ENCODE measurements around the gene RPL23.

Gene RPL23

DNA sequence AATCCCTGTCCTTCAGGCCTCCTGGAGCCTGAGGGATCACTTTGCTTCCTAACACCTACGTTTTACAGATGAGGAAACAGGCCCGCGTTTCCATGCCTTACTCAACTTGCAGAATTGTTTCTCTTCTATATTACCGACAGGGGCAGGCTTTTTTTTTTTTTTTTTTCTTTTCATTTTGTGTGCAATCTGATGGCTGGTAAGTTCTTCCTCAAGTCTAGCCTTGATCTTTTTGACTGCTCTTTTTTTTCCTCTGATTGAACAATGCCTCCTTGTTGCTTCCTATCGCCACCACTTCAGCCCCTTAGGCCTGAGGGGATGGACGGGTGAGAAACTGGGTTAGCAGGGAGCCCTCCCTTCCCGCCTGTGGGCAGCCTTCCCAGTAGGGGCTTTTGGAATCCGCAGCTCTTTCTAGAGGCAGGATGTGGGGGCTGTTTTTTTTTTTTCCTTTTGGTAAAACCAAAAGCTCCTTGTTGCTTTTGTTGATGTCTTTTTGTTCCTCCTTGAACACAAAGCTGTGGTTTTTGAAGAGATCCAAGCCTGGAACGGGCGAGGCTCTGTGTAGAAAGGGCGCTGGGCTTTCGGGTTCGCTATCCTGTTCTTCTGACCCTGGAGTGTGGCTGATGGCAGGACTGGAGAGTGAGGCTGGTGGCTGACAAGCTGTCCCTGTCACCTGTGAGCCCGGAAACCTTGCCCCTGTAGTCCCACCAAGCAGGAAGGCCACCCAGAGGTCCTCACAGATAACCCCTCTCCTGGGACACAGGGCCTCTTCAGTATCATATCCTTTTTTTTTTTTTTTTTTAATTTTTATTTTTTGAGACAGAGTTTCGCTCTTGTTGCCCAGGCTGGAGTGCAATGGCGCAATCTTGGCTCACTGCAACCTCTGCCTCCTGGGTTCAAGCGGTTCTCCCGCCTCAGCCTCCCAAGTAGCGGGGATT, 30.3 kb upstream of the RPL23 start:
- DNase-seq (ENCODE audit: low read depth in 2 of 2): no peak

DNA sequence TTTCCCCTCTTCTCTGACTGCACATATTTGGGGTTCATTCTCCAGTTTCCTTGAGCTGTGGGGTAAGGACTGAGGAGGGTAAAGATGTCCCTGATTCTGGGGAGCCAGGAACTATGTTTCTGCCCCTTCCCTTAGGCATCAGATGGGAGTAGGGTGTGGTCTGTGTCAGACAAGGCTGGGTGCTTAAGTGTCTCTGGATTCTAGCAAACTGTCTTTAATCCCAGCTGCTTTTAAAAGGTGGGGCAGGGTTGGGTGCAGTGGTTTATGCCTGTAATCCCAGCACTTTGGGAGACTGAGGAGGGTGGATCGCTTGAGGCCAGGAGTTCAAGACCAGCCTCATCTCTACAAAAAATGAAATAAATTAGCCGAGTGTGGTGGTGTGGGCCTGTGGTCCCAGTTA, 29.3 kb upstream of the RPL23 start:
- DNase-seq (ENCODE audit: low read depth in 2 of 2): no peak

DNA sequence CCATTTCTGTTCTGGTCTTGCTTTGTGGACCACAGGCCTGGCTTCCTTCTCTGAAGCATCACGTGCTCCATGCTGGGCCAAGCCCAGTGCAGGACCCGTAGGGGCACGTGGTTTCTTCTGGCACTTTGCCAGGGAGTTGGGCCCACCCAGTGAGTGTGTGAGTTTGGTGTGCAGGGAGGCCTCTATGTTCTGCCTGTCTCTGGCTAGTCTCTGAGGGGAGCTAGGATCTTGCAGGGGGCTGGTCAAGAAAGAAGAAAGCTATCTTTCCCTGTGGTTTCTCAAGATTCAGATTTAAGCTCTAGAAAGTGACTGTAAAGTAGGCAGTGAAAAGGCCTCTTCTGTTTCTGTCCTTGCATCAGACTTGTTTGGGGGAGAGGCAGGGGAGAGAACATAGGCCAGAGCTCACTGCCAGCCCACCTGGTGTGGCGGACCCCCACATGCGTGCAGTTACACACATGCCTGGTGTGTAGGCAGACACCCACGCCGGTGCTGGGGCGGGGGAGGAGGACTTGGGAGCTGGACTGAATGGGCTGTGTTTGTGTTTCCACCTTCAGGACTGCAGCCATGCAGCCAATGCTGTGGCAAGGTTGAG, 28.2 kb upstream of the RPL23 start:
- DNase-seq (ENCODE audit: low read depth in 2 of 2): no peak

DNA sequence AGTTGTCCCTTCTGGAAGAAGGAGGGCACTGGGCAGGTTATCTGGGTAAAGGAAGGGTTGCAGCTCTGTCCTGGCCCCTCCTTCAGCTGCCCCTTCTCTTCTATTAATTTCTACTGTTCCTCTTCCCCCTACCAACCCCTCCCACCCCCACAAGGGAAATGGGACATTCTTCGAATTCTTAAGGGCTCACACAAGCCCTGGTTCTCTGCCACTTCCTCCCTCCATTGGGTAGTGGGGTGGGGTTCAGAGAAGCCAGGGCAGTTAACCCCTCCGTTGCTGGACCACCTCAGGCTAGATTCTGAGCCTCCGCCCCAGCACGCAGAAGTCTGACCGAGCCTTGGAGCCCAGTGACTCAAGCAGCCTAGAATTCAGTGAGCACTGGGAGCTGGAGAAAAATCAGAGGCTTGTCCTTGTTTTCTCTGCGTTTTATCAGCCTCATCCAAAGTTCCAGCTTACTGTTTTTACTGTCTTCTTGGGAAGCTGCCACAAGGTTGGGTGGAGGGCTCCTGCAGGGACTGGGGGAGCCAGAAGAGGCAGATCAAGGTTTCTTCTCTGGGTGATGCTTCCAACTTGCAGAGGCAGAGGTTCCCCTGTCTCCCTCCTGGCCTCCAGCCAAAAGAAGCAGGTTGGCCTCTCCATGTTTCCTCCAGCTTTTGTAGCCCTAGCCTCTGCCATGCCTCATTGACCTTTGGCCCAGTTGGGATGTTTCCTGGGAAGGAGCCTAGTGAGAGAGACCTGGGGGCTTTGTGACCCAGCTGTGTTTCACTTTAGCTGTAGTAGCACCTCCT, 26.6 kb upstream of the RPL23 start:
- DNase-seq (ENCODE audit: low read depth in 2 of 2): no peak

DNA sequence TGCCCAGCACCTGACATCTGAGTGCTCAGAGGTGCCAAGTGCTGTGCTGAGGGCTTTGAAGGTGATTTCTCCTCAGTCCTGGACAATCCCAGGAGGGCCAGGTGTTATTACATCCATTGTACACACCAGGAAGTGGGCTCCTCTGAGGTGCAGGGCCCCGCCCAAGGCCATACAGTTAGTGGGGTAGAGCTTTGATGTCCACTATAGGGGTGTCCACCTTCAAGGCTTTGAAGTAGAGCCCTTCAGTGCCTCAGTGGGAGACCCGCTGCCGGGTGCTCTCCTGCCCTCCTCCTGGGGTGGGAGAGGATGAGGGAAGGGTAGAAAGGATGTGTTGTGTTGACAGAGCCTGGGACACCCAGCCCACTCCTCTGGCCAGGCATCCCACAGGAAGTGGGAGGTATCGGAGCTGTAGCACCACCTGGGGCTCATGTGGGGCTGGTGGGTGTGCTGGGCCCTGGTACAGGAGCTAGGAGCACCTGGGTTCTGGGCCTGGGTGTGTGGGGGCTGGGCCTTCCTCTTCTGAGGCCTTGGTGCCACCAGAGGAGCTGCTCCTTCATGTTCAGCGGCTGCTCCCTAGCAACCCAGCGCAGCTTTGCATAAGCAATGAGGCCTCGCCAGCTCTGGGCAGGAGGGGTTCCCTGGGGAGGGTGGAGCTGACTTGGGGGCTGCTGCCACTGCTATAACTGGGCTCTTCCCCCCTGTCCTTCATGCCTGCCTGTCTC, 23.8 kb upstream of the RPL23 start:
- no peak for DNase-seq (ENCODE audit: low read depth in 2 of 2)

DNA sequence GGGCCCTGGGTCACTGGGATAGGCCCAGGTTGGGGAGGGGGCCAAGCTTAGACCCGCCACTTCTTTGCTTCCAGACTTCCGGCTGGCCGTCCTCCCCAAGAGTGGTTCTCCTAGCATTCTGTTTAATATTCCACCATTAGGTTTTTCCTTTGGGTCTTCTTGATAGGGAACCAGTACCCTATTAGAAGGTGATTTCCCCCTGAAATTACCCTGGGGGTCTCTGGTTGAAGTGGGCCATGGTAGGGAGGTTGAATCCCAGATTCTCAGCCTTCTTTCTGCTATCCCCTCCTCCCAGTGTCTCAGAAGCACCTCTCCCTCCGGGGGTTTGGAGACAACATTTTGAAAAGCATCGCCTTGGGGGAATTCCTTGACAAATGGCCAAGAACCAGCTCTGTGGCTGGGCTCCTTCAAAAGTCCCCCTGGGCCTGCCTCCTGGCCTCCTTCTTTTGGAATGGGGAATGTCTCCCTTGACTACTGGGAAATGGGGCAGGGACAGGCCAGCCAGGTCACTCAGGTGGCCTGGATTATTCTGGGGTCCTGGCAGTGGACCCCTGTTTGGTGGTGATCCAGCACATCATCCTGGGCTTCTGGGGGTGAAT, 22.1 kb upstream of the RPL23 start:
- no peak for DNase-seq (ENCODE audit: low read depth in 2 of 2)

DNA sequence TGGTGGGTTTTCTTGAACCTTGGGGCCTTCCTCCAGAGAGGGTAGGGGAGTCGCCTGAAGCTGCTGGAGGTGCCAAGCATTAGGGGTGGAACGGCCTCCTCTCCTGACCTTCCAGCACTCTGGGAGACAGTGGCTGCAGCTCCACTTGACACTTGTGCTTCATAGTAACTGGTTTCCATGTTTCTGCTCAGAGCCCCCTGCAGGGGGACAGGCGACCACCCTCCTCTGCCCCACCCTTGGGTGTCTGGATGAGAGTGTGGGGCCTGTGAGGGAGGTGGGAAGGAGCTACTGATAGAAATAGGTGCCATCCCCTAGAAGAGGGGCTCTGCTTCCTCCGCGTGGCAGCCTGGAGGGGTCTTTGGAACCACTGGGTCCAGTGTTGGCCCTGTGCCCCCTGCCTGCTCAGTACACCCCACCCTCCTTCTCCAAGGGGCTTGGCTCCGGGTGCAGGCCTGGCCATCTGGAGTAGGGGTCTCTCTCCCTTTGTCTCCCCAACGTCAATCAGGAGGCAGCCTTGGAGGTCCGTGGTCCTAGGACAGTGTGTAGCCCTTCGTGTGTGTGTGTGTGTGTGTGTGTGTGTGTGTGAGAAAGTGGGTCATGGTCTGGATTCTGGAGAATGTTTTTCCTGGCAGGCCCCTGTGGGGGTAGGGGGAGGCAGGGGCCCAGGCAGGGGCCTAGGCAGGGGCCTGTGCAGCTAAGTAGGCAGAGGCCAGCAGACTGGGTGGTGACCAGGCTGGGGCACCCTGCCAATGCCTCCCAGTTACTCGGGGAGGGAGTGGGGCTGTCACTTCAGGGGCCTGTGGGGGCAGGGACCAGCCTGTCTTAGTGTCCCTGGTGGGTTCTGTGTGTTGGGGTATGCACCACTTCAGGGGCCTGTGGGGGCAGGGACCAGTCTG, 21.2 kb upstream of the RPL23 start:
- DNase-seq (ENCODE audit: low read depth in 2 of 2): no peak

DNA sequence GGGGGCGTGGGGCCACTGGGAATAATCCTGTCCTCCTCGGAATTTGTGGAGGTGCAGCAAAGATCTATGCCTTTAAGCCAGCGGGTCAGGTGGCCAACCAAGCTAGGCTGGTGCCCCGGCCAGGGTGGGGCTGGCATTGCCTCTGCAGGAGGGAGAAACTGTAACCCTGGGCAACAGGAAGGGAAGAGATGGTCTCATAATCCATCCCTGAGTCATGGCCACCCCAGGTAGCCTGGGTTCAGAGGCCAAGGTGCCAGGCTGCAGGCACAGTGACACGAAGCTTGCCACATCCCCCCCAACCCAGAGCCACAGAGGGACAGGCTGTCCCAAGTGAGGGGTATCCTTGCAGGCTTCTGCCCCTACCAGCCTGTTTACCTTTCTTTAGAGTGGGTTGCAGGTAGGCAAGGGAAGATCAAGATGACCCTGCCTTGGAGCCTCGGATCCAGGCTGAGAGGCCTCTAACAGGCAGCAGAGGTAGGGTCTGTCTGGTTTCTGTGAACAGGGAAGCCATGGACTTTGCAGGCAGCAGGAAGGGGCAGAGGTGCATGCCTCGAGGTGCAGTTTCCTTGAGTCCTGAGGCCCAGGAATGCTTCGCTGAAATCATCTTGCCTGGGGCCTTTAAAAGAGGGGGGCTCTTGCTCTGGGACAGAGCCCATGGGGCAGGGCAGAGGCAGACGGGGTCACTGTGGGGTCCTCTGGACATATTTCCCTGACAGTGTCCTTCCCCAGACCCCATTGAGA, 20.3 kb upstream of the RPL23 start:
- DNase-seq (ENCODE audit: low read depth in 2 of 2): no peak

DNA sequence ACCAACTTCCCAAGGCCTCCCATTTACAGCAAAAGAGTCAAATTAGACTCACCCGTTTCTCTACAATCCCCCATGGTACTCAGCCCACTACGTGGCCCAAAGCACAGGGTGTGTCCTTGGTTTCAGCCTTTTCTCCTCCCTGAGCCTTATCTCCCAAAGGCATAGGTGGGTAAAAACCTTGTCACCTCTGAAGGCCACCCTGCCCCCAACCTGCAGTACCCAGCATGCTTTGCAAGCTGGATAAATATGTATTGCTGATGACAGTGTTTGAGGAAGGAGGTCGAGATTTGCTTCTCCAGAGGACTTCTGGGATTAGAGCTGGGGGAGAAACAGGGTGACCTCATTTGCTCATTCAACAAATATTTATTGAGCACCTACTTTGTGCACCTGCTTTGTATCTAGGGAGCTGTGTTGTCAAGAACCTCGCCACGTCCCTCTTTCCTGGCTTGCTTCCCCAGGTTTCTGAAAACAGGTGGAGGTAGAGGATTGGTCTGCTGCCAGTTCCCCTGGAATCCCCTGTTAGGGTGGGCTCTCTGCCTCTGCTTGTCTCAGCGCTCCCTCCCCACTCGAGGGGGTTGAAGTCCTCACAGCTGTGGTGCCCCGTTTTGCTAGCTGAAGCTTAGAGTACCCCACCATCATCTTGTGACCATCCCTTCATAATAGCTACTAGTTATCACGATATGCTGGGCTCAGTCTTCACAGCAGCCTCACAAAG, 19.3 kb upstream of the RPL23 start:
- no peak for DNase-seq (ENCODE audit: low read depth in 2 of 2)

DNA sequence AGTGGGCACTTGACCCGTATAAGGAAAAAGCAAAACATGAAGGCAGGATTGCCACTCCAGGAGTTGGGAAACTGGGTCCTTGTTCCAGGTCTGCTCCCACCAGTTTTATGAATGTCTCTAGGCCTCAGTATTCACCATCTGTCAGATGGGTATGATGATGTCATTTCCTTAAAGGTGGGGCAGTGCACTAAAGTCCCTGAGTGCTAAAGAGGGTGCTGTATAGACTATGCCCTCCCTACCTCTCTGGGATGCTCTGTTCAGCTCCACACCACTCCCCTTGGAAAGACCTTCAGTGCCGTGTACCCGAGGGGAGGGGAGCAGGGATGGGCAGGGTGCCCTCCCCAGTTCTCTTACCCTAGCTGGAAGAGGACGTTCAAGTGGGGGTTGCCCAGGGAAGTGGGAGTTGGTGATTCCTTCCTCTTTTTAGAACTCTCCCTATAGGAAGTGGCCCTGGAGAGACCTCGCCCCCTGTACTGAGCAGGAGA, 18.5 kb upstream of the RPL23 start:
- no peak for DNase-seq (ENCODE audit: low read depth in 2 of 2)

DNA sequence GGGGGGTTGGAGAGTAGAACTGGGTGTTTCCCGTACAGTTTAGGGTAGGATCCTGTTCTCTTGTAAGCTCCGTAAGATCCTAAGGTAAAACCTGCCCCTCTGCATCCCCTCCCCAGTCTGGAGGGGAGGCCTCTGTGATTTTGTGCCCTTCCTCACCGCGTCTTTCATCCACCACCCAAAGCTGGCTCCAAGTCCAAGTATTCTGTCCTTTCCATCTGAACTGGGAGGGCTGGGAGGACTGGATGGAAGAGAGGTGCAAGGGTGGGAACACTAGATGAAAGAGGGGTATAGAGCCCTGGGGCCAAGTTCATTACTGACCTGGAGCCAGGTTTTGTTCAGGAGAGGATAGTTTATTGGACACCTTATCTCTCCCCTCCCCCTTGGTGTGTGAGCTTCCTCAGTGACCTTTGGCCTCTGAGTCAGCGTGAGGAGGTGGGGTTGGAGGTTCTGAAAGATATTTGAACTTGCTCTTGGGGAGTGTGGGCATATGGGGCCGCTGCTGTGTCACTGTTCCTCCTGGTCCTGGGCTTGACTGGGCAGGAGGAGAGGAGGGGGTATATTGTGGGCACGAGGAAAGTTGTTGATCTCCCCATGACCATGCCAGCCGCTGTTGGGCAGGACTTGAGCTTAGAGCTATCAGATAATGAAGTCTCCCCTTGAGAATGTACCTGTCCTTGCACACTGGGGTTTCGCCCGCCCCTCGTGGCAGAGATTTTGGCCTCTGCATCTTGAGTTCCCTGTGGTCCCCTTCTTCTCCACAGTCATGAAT, 17.9 kb upstream of the RPL23 start:
- DNase-seq (ENCODE audit: low read depth in 2 of 2): peak; percentile 62 to 68

DNA sequence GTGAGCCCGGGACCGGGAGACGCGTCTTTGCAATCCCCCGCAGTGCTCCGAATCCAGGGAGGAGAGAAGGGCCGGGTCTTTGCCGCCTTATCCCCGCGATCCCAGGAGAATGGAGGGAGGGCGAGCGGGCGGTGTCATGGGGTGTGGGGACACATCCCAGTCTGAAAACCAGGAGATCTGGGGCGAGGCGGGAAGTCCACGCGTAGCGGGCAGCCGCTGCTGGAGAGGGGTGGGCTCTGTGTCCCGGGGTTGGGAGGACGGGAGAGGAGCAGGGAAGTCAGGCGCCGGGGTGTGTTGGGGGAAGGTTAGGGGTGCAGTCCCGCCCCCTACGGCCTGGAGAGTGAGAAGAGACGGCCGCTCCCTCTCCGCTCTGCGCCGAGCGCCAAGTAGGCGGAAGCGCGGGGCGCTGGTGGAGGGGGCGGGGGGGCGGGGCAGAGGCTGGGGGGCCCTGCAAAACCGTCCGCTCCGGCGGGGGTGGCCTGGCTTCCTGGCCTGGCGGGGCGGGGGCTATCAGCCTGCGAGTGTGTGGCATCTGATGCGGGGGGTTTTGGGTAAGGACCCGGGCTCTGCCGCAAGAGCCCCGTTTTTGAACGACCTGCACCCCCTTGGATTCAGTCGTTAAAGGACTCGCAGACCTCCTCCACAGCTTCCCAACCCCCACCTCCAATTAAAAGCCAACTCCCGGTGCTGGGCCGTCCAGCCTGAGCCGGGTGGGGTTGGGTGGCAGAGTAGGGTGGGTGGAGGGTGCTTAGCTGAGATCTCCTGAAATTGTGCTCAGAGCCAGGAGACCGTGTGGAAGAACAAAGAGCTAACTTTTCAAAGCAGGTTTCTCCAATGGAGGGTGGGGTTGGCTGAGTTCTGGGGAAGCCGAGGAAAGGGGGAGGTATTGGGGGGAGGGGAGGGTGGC, 17.0 kb upstream of the RPL23 start:
- DNase-seq (ENCODE audit: low read depth in 2 of 2): peak in 1 of 2 donors; percentile 60

DNA sequence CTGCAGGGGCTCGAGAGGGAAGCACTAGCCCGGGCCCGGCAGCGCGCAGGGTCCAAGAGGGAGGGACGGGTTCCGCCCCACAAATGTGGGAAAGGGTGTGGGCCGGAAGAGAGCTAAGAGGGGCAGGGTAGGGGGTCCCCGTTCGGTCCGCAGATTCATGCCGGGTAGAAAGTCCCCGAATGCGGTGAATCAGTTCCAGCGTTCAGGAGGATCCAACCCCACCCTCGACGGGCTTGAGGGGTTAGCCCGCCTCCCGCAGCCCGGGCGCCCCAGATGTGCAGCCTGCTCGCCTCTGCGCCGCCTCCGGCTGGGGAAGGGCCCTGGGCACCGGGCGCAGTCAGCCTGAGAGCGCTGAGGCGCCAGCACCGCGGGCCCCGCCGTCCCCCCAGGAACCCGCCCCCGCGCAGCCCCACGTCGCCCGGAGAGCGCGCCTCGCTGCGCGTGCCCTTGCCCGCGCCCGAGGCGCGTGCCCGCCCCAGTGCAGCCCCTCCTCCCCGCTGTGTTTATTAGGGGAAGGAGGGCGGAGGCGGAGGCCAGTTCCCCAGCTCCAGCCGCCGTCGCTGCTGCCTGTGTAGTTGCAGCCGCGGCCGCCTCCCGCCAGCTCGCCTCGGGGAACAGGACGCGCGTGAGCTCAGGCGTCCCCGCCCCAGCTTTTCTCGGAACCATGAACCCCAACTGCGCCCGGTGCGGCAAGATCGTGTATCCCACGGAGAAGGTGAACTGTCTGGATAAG, 16.2 kb upstream of the RPL23 start, which contains the start of gene LASP1:
LASP1 (plus strand) TSS at position 533 of the 733 bp plus-strand sequence; CDS start at position 665, 132 bp downstream.
- peak; percentile 75 to 83 for DNase-seq (ENCODE audit: low read depth in 2 of 2)

DNA sequence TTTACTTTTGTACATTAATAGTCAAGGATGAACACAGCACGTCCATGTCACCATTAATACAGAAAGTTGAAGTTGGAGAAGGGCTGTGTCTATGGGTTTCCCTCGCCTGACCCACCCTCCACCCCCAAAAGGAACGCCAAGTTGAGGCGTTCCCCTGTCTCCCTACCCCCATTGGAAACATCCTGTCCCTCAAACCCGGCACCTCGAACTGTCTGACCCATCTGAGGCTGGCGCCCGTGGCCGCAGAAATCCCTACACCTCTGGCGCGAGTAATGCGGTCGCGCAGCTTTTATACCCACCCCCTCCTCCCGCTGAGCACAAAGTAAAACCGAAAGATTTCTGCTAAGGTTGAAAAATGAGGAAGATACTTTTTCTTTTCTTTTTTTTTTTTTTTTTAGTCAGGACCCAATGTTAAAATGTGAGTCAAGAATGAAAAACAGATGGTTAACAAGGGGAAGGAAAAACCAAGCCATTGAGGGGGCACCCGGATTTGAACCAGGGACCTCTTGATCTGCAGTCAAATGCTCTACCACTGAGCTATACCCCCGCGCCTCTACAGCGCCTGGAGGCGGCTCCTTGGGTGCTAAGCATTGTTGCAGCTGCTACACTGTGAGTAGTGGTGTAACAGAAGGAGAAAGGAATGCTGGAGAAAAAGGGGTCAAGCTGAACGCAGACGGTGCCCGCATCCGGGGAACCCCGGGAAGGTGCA, 15.4 kb upstream of the RPL23 start:
- DNase-seq (ENCODE audit: low read depth in 2 of 2): peak; percentile 89 to 91

Data from activated CD4-positive, alpha-beta T cell treated with anti-CD3 and anti-CD28 coated beads for 24 hours (primary cell).